DMS153 treated with DMSO at 0.1 percent for 48 hours (cell line): ENCODE measurements around the gene MTNR1A.

Experiments
- DNase-seq: peaks from one replicate; lab custom pipeline; 2025; ENCODE audit not compliant: unreplicated experiment; lab: John Stamatoyannopoulos, UW

Gene MTNR1A

DNA sequence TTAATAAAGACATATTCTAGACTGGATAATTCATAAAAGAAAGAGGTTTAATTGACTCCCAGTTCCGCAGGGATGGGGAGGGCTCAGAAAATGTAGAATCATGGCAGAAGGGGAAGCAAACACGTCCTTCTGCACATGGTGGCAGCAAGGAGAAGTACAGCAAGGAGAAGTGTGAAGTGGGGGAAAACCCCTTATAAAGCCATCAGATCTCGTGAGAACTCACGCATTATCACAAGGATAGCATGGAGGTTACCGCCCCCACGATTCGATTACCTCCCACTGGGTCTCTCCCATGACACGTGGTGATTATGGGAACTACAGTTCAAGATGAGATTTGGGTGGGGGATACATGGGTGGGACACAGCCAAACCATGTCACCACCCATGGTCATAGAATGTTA lies 58.3 kb downstream of the MTNR1A start:
- no peak for DNase-seq

DNA sequence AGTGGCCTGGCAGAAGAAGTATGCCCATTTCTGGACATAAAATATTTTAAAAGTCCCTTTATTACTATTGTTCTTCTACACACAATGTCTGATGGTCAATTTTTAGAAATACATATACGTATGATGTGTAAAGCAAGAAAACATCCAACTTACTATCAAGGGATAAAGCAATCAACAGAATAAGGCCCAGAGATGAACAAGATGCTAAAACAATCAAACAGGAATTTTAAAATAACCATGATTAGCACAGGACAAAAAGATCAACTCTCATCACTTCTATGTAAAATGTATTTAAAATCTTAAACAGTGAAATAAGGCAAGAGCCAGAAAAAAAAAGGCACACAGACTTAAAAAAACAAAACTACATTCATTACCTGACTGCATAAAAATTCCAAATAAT lies 60.9 kb downstream of the MTNR1A start:
- no peak for DNase-seq

DNA sequence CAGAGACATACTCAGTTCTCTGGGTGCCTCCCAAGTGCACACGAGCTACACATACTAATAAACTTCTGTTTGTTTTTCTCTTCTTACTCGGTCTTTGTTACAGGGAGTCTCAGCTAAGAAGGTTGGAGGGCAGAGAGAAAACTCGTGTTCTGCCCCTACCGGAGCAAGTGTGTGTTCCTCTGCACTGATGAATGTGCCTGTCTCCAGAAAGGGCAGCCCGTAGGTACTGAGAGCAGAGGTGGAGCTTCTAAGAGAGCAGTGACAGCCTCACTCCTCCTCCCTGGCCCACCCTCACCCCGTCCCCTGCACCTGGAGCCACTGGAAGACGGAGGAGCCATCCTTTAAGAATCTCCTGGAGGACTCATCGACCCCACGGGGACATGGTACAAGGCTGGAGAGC lies 67.6 kb downstream of the MTNR1A start:
- no peak for DNase-seq

DNA sequence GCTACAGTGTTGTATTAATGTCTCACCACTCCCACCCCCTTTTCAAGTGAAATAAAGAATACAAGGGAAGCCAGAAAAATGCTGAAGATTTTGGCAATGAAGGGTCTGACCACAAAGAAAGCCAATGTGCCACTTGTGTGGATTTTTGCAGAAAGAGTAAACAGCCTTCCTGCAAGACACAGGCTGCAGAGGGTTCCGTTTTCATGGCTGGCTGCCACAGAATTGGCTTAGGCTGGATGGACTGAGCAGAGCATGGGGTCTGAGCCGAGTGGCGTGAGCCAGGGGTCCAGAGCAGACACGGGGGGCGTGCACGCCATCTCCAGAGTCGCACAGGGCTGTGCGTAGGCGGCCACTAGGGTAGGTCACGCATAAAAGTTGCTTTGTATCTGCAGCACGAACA lies 69.2 kb downstream of the MTNR1A start:
- DNase-seq, result no peak

- DNase-seq, result no peak
These were observed 69.8 kb downstream of the MTNR1A start for GRCh38 chr4:186485561-186486062.

DNA sequence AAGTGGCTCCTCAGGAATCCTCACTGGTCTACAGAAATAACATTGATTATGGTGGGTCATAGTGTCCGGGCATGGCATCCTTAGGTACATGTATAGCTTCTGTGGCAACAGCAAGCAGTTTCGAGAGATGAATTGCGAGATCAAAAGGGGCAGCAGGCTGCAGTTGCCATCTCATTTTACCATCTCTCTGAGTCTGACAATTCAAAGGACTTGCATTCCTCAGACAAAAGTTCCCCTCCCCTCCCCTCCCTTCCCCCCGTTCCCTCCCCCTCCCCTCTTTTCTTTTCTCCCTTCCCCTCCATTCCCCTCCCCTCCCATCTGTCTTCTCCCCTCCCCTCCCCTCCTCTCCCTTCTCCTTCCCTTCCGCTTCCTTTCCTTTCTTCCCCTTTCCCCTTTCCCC lies 70.2 kb downstream of the MTNR1A start:
- DNase-seq, result no peak

- DNase-seq, result no peak
These were observed 71.7 kb downstream of the MTNR1A start for GRCh38 chr4:186483656-186484055.
